Nephron progenitor cell (in vitro differentiated cells): ENCODE results near the gene PARD3.

Source experiments
- DNase-seq: peaks from one replicate; pipeline ENCODE4 v3.0.0; 2021
- H3K27ac Mint-ChIP-seq: 2 replicates; pipeline ENCODE4 v1.8.0; 2021; ENCODE audit warnings: mild to moderate bottlenecking, moderate library complexity, mixed read lengths
- H3K27me3 Mint-ChIP-seq: 2 replicates; pipeline ENCODE4 v1.8.0; 2021; ENCODE audit warnings: mild to moderate bottlenecking, low read depth, mixed read lengths; ENCODE audit not compliant: poor library complexity
- H3K36me3 Mint-ChIP-seq: 2 replicates; pipeline ENCODE4 v1.8.0; 2021; ENCODE audit warnings: low read depth, mixed read lengths
- H3K4me1 Mint-ChIP-seq: 2 replicates; pipeline ENCODE4 v1.8.0; 2021; ENCODE audit warnings: mixed read lengths
- H3K4me3 Mint-ChIP-seq: 2 replicates; pipeline ENCODE4 v1.8.0; 2021; ENCODE audit warnings: mild to moderate bottlenecking, moderate library complexity, mixed read lengths
- H3K9me3 Mint-ChIP-seq: 2 replicates; pipeline ENCODE4 v1.8.0; 2021; ENCODE audit warnings: mild to moderate bottlenecking, moderate library complexity, mixed read lengths
- TF ChIP-seq, protein P1 (sequence below): fragments of 200-600 bp; sonication (generic); IDR thresholded peaks from 2 replicates; pipeline ENCODE4 v1.5.0; 2021; ENCODE audit warnings: antibody characterized with exemption

Gene PARD3

DNA sequence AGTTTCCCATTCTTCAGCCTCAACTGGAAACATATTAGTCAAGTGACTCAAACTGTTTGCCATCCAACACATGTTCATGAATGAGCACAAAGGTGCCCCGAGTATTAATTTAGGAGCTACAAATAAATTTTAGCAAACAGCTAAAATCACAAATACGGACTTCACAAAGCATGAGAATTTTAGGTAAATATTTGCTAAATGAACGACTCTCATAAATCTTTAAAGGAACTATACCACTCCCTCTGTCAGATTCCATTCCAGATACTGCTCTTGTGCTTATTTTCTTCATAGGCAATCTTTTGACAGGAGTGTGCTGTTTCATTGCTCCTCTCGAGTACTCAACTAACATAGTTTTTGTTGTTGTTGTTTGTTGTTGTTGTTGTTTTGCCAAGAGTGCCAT lies 330.9 kb downstream of the PARD3 start:
- H3K36me3 Mint-ChIP-seq: no peaks in the 10 kb centered on the region
- H3K9me3 Mint-ChIP-seq: no peaks in the 10 kb centered on the region
- H3K4me3 Mint-ChIP-seq: no peak overlapping the region
- H3K4me1 Mint-ChIP-seq: peaks cover 17% of the 10 kb centered on the region
- DNase-seq: no peak
- TF ChIP-seq, protein P1, sequence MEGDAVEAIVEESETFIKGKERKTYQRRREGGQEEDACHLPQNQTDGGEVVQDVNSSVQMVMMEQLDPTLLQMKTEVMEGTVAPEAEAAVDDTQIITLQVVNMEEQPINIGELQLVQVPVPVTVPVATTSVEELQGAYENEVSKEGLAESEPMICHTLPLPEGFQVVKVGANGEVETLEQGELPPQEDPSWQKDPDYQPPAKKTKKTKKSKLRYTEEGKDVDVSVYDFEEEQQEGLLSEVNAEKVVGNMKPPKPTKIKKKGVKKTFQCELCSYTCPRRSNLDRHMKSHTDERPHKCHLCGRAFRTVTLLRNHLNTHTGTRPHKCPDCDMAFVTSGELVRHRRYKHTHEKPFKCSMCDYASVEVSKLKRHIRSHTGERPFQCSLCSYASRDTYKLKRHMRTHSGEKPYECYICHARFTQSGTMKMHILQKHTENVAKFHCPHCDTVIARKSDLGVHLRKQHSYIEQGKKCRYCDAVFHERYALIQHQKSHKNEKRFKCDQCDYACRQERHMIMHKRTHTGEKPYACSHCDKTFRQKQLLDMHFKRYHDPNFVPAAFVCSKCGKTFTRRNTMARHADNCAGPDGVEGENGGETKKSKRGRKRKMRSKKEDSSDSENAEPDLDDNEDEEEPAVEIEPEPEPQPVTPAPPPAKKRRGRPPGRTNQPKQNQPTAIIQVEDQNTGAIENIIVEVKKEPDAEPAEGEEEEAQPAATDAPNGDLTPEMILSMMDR: no peak
- no peaks in the 10 kb centered on the region for H3K27me3 Mint-ChIP-seq
- H3K27ac Mint-ChIP-seq: no peak overlapping the region

DNA sequence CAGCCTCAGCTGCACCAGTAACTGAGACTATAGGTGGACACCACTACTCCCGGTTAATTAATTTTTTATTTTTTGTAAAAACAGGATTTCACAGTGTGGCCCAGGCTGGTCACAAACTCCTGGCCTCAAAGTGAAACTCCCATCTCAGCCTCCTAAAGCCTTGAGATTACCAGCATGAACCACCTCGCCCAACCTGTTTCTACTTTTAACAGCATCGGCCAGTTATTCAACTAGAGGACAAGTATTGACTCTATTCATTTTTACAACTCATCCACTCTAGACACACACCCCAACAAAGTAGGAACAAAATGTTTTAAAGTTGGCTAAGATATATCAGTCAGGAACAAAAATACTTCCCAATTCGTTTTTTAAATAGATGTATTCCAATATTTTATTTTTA lies 334.8 kb downstream of the PARD3 start:
- H3K27me3 Mint-ChIP-seq: no peaks in the 10 kb centered on the region
- H3K36me3 Mint-ChIP-seq: no peaks in the 10 kb centered on the region
- H3K4me1 Mint-ChIP-seq: peaks cover 10% of the 10 kb centered on the region
- no peak for DNase-seq
- TF ChIP-seq, protein P1: no peak
- H3K4me3 Mint-ChIP-seq: no peak overlapping the region
- H3K27ac Mint-ChIP-seq: peak overlapping the region; percentile 64
- H3K9me3 Mint-ChIP-seq: no peaks in the 10 kb centered on the region

DNA sequence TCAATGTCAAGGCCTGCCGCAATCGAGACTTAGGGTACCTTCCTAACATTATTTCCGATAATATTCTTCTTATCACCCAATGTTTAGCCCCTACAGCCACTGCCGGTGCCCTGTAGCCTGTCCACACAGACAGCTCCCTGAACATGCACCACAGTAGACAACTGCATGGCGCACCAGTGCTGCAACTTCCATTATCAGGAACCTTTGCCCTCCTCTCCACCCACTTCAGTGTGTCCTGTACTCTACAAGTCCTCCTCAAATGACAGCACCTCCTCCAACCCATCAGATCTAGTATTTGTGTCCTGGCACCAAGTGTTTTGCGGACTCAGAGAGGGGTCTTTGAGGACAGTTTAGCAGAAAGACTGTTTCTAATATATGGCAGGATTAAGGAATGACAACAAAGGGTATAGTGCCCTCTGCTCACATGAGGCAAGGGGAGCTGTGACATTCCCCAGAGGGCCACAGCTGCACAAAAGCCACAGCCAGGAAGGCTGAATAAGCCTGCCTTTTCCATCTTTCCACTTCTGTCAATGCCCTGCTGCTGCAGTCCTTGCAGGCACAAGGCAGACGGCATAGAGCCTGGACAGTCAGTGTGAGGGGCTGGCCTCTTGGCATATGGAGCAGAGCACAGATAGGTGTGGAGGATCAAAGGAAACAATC lies 335.4 kb downstream of the PARD3 start:
- TF ChIP-seq, protein P1: no peak
- DNase-seq: no peak
- H3K27ac Mint-ChIP-seq: peak overlapping the region; percentile 54
- peaks cover 10% of the 10 kb centered on the region for H3K4me1 Mint-ChIP-seq
- H3K4me3 Mint-ChIP-seq: no peak overlapping the region
- H3K9me3 Mint-ChIP-seq: no peaks in the 10 kb centered on the region
- no peaks in the 10 kb centered on the region for H3K36me3 Mint-ChIP-seq
- H3K27me3 Mint-ChIP-seq: no peaks in the 10 kb centered on the region

DNA sequence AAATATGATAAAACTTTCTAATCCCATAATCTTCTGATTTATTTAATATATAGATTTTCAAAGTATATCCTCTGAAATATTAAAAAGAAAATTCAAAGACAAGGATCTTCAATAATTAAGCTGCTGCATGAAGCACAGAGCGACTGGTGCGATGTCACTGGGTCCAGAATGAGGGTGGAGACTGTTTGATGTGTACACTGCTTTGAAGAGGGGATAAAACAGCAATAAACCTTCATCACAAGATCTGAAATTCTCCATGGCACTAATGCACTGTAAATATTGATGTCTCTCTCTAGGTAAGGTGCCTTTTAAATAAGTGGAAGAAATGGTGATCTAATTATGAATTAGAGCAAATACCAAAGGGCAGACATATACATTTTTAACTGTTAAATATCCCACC lies 337.8 kb downstream of the PARD3 start:
- no peaks in the 10 kb centered on the region for H3K36me3 Mint-ChIP-seq
- no peaks in the 10 kb centered on the region for H3K27me3 Mint-ChIP-seq
- DNase-seq: no peak
- no peak overlapping the region for H3K27ac Mint-ChIP-seq
- no peaks in the 10 kb centered on the region for H3K9me3 Mint-ChIP-seq
- H3K4me3 Mint-ChIP-seq: no peak overlapping the region
- TF ChIP-seq, protein P1: no peak
- H3K4me1 Mint-ChIP-seq: peaks cover 10% of the 10 kb centered on the region

DNA sequence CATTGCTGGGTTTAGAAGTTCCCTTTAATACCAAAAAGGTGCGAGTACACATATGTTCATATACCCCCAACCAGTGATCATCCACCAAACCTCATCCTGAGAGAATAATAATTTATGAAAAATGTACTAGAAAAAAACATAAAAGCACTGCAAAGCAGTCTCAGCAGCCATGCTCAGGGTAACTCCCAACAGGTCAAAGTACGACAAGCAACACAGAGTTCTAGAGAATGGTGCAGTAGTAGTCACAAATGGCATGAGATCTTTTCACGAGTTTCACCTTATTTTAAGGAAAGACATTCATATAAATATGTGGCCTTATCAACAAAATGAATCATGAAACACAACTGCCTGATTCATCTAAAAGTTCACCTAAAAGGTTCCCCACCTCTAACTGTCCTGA lies 338.5 kb downstream of the PARD3 start:
- DNase-seq: no peak
- Mint-ChIP-seq H3K27ac (peak overlapping the region; percentile 29), H3K36me3 (no peaks in the 10 kb centered on the region), H3K27me3 (no peaks in the 10 kb centered on the region), H3K4me3 (no peak overlapping the region), H3K9me3 (no peaks in the 10 kb centered on the region), H3K4me1 (peaks cover 10% of the 10 kb centered on the region)
- TF ChIP-seq, protein P1: no peak

DNA sequence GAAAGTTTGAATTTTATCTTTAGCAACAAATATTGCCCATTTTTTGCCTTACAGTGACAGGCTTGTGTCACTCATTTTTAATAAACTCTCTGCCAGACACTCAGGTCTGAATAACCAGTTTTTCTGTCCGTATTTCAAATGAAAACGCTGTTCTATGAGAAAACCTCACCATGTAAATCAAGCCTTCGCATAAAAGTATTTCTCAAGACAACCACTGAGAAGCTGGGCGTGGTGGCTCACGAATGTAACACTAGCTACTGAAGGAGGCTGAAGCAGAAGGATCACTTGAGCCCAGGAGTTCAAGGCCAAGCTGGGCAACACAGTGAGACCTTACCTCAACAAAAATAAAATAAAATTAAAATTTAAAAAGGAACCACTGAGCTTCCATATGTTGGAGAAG lies 339.3 kb downstream of the PARD3 start:
- no peak overlapping the region for H3K27ac Mint-ChIP-seq
- no peak overlapping the region for H3K4me3 Mint-ChIP-seq
- H3K4me1 Mint-ChIP-seq: peaks cover 10% of the 10 kb centered on the region
- DNase-seq: no peak
- H3K9me3 Mint-ChIP-seq: no peaks in the 10 kb centered on the region
- TF ChIP-seq, protein P1: no peak
- no peaks in the 10 kb centered on the region for H3K27me3 Mint-ChIP-seq
- H3K36me3 Mint-ChIP-seq: no peaks in the 10 kb centered on the region
